Lung (tissue), 12 donors: ENCODE data around the gene RAB29. TPM values are rescaled to one million over a fixed set of nuclear protein-coding genes. Genes with fewer than 3 reads are reported as not detected.

Experiments
- ATAC-seq: fragments of 200-7000 bp; cut with Tn5 transposase; one replicate; pipeline ENCODE4 v1.9.1; 2020; ENCODE audit warnings: moderate number of reproducible peaks; ENCODE audit not compliant: insufficient read depth, low FRiP score
- DNase-seq, 3 donors: peaks; one replicate each; pipeline ENCODE4 v3.0.0-alpha.2; 2013 to 2017
- H3K27ac ChIP-seq, 2 donors: one replicate each; pipeline ENCODE4 v1.5.1; 2013; ENCODE audit warnings: mild to moderate bottlenecking in 2 of 2, moderate library complexity in 2 of 2, control low read depth in 1 of 2, inconsistent platforms in 1 of 2, low read depth in 1 of 2, low read length in 1 of 2
- H3K27me3 ChIP-seq, 3 donors: one replicate each; pipeline ENCODE4 v1.5.1; 2013; ENCODE audit warnings: low read length in 2 of 3; ENCODE audit not compliant: control insufficient read depth in 3 of 3, insufficient read depth in 3 of 3
- H3K36me3 ChIP-seq, 4 donors: one replicate each; pipeline ENCODE4 v1.5.1; 2013; ENCODE audit warnings: low read length in 4 of 4, mild to moderate bottlenecking in 1 of 4, moderate library complexity in 1 of 4; ENCODE audit not compliant: control insufficient read depth in 4 of 4, insufficient read depth in 4 of 4
- H3K4me1 ChIP-seq, 5 donors: one replicate each; pipeline ENCODE4 v1.5.1; 2013; ENCODE audit warnings: low read length in 5 of 5, mild to moderate bottlenecking in 2 of 5, moderate library complexity in 1 of 5; ENCODE audit not compliant: control insufficient read depth in 5 of 5, insufficient read depth in 5 of 5
- H3K4me3 ChIP-seq: one replicate; pipeline ENCODE4 v1.5.1; 2013; ENCODE audit warnings: mild to moderate bottlenecking, control low read depth, moderate library complexity
- H3K9ac ChIP-seq, 2 donors: one replicate each; pipeline ENCODE4 v1.5.1; 2013; ENCODE audit warnings: low read length in 2 of 2, control low read depth in 1 of 2; ENCODE audit not compliant: insufficient read depth in 1 of 2
- H3K9me3 ChIP-seq, 4 donors: one replicate each; pipeline ENCODE4 v1.5.1; 2013; ENCODE audit warnings: low read length in 3 of 4, mild to moderate bottlenecking in 1 of 4, moderate library complexity in 1 of 4; ENCODE audit not compliant: control insufficient read depth in 4 of 4, insufficient read depth in 3 of 4
- CTCF ChIP-seq: IDR thresholded peaks from 2 replicates; pipeline ENCODE4 v1.5.1; 2012; ENCODE audit warnings: mild to moderate bottlenecking; ENCODE audit errors: control extremely low read depth, extremely low read depth
- WGBS, 2 donors: extraction: QIAGEN DNeasy Blood & Tissue Kit; methylation state at CpG; one replicate each; pipeline ENCODE4 v1.1.7; 2013; 5-methylcytosine and 5-hydroxymethylcytosine counted together
- polyA plus RNA-seq, 2 donors: library from polyadenylated mRNA; stranded (reverse); fragments of 200-250 nt; gene quantifications; one replicate each; pipeline ENCODE4 v1.2.1, GENCODE V29; 2013
- total RNA-seq, 2 donors: library from RNA; depleted of rRNA in 1 of 2; stranded (reverse); fragments of >200 nt in 1 of 2; gene quantifications; one replicate each; pipeline ENCODE4 v1.2.1, GENCODE V29; 2014 to 2021
- donor health status: control.
- donor health status: control.
- donor health status: Bipolar disorder and iron deficiency.
- donor health status: healthy.
- donor health status: DM: yes; HTN: yes; CAD: no.

The RAB29 gene
- total and polyA plus RNA-seq, 4 donors: 8.7 to 20.0 (median 15.5) TPM

GRCh38 chr1:205792481-205792881 is 17.2 kb upstream of the RAB29 start:
- ATAC-seq (no peak), DNase-seq (no peak)
- no peaks in the 10 kb centered on the region for H3K27me3 ChIP-seq
- H3K36me3 ChIP-seq: peaks cover 17 to 33% (median 25%) of the 10 kb centered on the region in 4 donors
- no peak overlapping the region for H3K9ac ChIP-seq
- no peaks in the 10 kb centered on the region for H3K9me3 ChIP-seq
- no peak overlapping the region for H3K4me3 ChIP-seq
- no peak overlapping the region for H3K27ac ChIP-seq
- no peaks in the 10 kb centered on the region for H3K4me1 ChIP-seq
- WGBS, 2 donors: 84 to 86% methylated on average over 8 of the region's 8 CpGs
- no peak for TF ChIP-seq CTCF

- peak; percentile 65 for TF ChIP-seq CTCF
- peak; percentile 55 to 65 (median 61) for DNase-seq
Measured at GRCh38 chr1:205791568-205792180, 16.4 kb upstream of the RAB29 start.

GRCh38 chr1:205787287-205787916 is 12.1 kb upstream of the RAB29 start:
- WGBS, 2 donors: 87 to 88% methylated on average over 10 of the region's 10 CpGs
- H3K27me3 ChIP-seq: no peaks in the 10 kb centered on the region
- no peaks in the 10 kb centered on the region for H3K9me3 ChIP-seq
- ATAC-seq (no peak), DNase-seq (no peak)
- no peak overlapping the region for H3K9ac ChIP-seq
- peak overlapping the region in 1 of 2 donors; percentile 71 for H3K27ac ChIP-seq
- H3K4me3 ChIP-seq: no peak overlapping the region
- H3K4me1 ChIP-seq: peaks cover 0 to 8% (median 0%) of the 10 kb centered on the region in 5 donors
- no peak for TF ChIP-seq CTCF
- H3K36me3 ChIP-seq: peaks cover 3 to 9% (median 4%) of the 10 kb centered on the region in 4 donors

More at GRCh38 chr1:205791568-205792180, 16.4 kb upstream of the RAB29 start:
- Histone ChIP-seq H3K9ac (no peak overlapping the region), H3K4me1 (no peaks in the 10 kb centered on the region), H3K9me3 (no peaks in the 10 kb centered on the region), H3K4me3 (no peak overlapping the region), H3K27me3 (no peaks in the 10 kb centered on the region), H3K36me3 (peaks cover 9 to 25% (median 18%) of the 10 kb centered on the region in 4 donors), H3K27ac (peak overlapping the region in 1 of 2 donors; percentile 32)
- no peak for ATAC-seq
- WGBS, 2 donors: 66 to 77% methylated on average over 5 of the region's 5 CpGs
